ENCODE measurements around the gene KLHL30.
"Not testable (repeated sequence)": the region's sequence is repeated elsewhere in the genome, so short reads cannot be mapped to it uniquely, and the experiment has no call there.

KLHL30 gene

GRCh38 chr2:238102865-238103264 lies 35.6 kb upstream of the KLHL30 start:
- DNase-seq (ENCODE audit: low read depth in 2 of 2), result no peak

DNA sequence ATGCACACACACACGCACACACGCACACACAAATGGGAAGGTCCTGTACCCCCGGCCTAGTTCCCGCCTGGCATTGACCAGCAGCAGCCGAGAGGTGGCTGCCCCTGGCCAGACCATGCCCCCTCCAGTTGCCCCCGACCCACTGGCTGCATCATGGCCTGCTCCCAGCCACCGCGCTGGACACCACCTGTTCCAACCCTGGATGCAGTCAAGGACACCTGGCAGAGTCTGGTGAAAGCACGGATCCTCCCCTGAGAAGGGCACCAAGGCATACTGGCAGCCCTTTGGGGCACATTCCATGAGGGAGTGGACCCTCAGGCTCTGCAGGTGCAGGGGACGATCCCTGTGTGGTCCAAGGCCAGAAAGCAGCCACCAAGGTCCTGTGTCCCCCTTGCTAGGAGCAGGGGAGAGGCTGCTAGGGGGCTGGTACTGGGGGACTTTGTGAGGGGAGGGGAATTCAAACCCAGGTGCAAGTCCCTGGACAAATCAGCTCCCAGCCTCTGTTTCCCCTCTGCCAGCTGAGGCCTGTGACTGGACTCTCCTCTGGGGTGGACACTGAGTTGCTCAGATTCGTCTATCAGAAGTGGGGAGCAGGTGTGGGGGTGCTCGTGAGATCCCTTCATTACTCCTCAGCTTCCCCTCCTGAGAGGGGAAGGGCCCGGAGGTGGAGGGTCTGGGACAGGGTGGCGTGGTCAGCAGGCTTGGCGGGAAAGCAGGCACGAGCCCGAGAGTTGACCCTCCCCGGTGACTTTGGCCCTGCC lies 34.8 kb upstream of the KLHL30 start:
- no peak for DNase-seq (ENCODE audit: low read depth in 2 of 2)

DNA sequence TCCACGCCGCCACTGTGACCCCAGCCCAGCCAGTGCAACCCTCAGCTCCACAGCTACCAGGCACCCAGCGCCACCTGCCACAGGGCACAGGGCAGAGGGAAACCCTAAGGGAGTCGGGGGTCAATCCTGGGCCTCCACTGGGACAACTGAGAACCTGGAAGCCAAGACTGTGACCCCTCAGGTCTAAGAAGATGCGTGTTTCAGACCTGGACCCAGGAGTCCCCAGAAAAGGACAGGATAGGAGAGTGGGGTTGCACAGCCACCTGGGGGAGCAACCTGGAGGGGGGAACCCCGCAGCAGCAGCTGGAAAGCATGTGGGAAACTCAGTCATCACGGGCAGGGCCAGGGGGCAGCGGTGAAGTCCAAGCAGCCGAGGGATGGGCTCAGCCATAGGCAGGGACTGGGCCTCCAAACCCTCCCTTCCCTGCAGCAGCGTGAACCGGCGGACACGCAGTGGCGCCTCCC lies 34.2 kb upstream of the KLHL30 start:
- DNase-seq (ENCODE audit: low read depth in 2 of 2), result no peak

- DNase-seq (ENCODE audit: low read depth in 2 of 2), result no peak
Measured at GRCh38 chr2:238104691-238105371, 33.6 kb upstream of the KLHL30 start.

- no peak for DNase-seq (ENCODE audit: low read depth in 2 of 2)
Measured at GRCh38 chr2:238105506-238106338, 32.7 kb upstream of the KLHL30 start.

DNA sequence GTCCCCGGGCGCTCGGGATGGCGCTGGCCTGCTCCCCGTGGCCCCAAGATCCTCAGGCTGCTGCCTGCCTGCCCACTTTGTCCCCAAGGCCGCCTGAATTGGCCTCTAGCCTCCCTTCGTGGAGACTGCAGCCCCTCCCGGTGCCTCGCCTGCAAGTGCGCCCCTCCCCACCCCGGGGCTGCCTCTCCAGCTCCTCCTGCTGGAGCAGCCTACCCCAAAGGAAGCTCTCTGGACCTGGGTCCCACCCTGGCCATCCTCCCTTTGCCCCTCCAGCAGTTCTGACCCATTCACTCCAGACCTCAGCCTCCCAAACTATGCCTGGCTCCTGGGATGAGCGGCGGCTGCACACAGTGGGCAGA lies 32.1 kb upstream of the KLHL30 start:
- DNase-seq (ENCODE audit: low read depth in 2 of 2), result no peak

GRCh38 chr2:238106698-238107524 lies 31.6 kb upstream of the KLHL30 start:
- no peak for DNase-seq (ENCODE audit: low read depth in 2 of 2)

GRCh38 chr2:238107525-238108422 lies 30.7 kb upstream of the KLHL30 start:
- no peak for DNase-seq (ENCODE audit: low read depth in 2 of 2)

- no peak for DNase-seq (ENCODE audit: low read depth in 2 of 2)
Measured at GRCh38 chr2:238108423-238109183, 29.9 kb upstream of the KLHL30 start.

GRCh38 chr2:238113611-238114010 lies 24.9 kb upstream of the KLHL30 start:
- DNase-seq (ENCODE audit: low read depth in 2 of 2), result no peak

- no peak for DNase-seq (ENCODE audit: low read depth in 2 of 2)
Measured at GRCh38 chr2:238114331-238114841, 24.1 kb upstream of the KLHL30 start.

DNA sequence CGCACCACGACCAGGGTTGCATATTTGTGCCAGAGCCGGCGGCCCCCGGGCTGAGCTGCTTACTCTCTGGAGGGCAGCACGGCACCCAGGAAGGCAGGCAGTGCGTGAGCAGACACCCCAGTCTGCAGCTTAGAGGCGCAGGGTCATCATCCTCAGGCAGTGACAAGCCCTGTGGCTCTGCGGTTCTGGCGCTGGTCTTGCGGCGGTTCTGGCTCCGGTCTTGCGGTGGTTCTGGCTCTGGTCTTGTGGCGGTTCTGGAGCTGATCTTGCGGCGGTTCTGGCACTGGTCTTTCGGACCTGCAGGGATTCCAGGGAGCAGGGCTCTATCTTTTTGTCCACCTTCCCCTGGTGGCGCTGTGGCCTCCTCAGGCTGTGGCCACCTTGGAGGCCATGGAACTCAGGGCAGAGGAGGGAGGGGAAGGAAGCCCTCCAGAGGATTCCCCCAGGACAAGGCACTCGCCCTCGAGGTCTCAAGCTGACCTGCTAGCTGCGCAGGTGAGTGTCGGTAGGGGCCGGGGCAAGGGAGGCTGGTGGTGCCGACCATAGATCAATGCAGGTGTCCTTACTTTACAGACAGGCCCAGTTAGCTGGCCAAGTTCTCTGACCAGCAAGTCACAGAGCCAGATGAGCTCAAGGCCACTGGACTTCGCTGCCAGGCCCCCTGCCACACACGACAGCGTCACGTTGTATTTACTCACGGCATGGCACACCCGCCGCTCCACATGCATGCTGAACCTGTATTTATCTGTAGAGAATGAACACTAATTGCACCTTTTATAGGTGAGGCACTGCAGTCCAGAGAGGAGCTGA lies 23.4 kb upstream of the KLHL30 start:
- no peak for DNase-seq (ENCODE audit: low read depth in 2 of 2)

DNA sequence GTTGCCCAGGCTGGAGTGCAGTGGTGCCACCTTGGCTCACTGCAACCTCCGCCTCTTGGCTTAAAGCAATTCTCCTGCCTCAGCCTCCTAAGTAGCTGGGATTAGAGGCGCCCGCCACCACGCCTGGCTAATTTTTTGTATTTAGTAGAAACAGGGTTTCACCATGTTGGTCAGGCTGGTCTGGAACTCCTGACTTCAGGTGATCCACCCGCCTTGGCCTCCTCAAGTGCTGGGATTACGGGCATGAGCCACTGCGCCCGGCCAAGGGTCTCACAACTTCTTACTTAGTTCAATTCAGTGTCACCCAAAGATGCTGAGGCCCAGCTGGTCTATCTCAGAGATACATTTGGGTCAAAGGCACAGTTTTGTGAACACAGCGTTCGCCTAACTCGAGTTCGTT lies 22.8 kb upstream of the KLHL30 start:
- DNase-seq (ENCODE audit: low read depth in 2 of 2), result not testable (repeated sequence)

DNA sequence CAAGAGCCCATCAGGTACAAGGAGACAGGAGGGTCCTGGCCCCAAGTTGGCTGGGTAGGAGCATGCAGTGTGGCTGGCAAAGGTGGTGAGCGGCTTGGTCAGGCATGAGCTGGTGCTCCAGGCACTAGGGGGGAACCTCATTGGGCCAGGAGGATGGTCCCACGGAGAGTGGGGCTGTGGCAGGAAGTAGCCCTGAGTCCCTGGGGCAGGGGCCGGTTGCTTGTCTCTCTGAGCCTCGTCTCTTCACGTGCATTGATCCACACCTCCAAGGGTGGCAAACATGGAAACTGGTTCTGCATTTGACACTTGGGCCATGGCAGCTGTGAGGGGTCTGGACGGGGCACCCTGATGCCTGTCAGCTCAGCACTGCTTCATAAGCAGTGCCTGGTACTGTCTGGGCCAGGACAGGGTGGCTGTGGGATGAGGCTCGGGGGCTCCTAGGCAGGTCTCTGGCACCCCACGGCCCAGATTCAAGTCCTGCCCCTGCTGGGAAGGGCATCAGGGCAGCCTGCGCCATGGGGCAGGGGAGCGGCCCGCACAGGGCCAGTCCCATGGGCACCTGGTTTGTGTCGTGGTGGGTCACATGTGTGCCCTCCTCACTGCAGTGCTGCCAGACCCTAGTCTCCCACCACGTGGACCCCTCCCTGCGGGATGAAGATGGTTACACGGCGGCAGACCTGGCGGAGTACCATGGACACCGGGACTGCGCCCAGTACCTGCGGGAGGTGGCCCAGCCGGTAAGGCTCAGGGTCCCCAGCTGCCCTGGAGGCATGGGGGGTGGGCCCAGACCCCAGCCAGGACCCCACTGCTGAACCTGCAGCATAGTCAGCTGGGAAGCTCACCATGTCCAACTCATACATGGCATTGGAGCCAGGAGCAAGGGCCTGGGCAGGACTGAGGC lies 21.9 kb upstream of the KLHL30 start:
- no peak for DNase-seq (ENCODE audit: low read depth in 2 of 2)

GRCh38 chr2:238117199-238118154 lies 21.0 kb upstream of the KLHL30 start:
- no peak for DNase-seq (ENCODE audit: low read depth in 2 of 2)

GRCh38 chr2:238119756-238120462 lies 18.6 kb upstream of the KLHL30 start:
- DNase-seq (ENCODE audit: low read depth in 2 of 2), result no peak

All from stimulated activated CD4-positive, alpha-beta T cell treated with anti-CD3 and anti-CD28 coated beads, Interleukin-4, amount 100 ng/mL, for 48 hours (primary cell).